T1000 (cell line): Measurements from ENCODE around the gene NSMCE1.

Experiments used
- DNase-seq: peaks from one replicate; lab custom pipeline; 2025; ENCODE audit warnings: mixed read lengths; lab: John Stamatoyannopoulos, UW

Gene NSMCE1

GRCh38 chr16:27191352-27191924 lies 77.1 kb downstream of the NSMCE1 start:
- no peak for DNase-seq

- DNase-seq, result no peak
Observed at GRCh38 chr16:27190316-27190871, 78.2 kb downstream of the NSMCE1 start.

DNA sequence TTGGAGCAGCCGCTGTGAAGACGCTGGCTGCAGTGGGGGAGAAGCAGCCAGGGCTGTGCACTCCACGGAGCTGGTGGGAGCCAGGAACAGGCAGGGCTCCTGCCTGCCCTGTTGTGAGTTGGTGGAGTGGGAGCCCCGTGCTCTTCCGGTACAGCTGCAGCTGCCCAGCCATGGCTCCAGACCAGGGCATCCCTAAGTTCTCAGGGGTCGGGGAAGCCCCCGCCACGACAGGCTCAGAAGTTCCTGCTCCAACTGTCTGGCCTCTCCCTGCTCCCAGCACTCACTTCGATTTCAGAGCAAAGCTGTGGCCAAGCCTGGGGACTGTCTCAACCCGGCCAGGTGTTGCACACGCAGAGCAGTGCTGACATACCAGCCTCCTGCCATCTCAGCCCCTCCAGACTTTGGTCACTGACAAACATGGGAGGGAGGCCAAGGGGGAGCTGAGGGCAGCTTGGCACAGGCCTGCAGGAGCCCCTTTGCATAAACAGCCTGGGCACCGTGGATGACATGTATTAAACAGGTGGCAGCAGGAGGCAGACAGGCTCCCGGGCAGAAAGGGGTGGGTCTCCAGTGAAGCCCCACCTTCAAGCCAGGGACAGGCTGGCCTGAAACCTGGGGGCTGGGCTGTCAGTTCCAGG lies 79.1 kb downstream of the NSMCE1 start:
- no peak for DNase-seq

- no peak for DNase-seq
Observed at GRCh38 chr16:27188633-27189032, 79.9 kb downstream of the NSMCE1 start.

DNA sequence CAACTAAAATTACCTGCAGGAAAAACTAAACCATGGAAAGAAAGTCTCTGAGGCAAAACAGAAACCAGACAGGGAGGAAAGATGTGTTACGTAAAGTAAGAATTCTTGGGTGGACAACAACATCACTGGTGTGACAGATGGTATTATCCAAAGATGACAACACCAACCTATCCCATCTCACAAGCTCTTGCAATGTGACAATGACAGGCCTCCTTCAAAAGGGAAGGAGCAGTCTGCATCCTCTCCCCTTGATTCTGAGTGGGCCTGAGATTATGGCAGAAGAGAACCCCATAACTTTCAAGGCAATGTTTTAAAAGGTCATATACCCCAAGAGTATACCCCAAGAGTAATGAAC lies 82.8 kb downstream of the NSMCE1 start:
- no peak for DNase-seq

GRCh38 chr16:27182906-27183405 lies 85.6 kb downstream of the NSMCE1 start:
- DNase-seq, result no peak

- no peak for DNase-seq
Observed at GRCh38 chr16:27181019-27181790, 87.4 kb downstream of the NSMCE1 start.

DNA sequence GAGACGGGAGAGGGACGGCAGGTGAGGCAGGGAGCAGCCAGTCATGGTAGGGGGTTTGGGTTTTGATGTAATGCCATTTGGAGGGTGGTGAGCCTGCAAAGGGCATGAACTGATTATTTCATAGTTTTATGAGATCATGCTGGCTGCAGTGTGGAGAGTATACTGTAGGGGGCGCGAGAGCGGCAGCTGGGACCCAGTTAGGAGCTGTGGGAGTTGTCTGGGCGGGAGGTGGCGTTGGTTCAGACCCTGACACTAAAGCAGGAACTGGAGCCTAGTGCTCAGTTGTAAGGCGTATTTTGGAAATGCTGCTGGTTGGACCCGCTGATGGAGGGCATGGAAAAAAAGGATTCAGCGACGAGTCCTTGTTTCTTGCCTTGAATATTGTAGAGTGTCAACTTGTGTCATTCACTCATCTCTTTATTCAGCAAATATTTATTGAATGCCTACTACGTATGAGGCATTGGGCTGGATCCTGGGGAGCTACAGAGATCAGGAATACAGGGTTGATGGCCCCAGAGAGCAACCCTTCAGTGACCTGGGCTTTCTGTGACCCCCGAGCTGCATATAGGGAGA lies 89.0 kb downstream of the NSMCE1 start:
- DNase-seq, result no peak

DNA sequence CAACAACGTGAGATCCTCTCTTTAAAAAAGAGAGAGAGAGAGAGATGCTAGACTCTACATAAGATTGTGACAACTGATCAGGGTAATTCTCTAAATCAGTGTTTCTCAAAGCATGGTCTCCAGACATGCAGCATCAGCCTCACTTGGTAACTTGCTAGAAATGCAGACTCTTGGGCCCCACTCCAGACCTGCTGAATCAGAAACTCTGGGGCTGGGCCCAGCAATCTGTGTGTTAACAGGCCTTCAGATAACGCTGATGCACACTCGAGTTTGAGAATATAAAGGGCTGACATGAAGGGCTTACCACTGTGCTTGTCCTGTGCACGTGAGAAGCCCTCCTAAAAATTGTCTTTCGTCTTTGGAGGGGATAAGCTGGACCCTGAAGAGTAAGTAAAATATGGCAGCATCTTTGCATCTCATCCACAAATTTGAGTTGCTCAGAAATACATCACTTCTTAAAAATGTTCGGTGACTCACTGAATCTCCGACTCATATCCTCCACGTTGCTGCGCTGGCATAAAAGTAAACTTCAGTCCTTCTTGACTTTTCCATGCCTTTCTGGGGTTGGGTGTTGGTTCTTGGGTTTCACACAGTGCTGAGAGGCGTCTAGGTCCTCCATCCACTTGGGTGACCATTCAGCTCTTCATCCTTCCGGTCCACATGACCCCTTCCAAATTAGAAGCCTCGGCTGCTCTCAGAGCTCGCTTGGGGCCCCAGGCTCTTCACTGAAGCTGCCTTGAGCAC lies 91.4 kb downstream of the NSMCE1 start:
- no peak for DNase-seq

- no peak for DNase-seq
Observed at GRCh38 chr16:27175888-27176287, 92.7 kb downstream of the NSMCE1 start.
